H1 (cell line): ENCODE measurements around the gene SLC5A2. TPM values are rescaled to one million over a fixed set of nuclear protein-coding genes. Genes with fewer than 3 reads are reported as not detected.

ENCODE experiments used
- CTCF ChIA-PET: fragments of 300-600 bp; sonication (Branson Sonifier 250); formaldehyde crosslinking; loops from one replicate; lab custom pipeline; 2021; ENCODE audit not compliant: partially characterized antibody; lab: Charles Lee
- POLR2A ChIA-PET: fragments of 300-600 bp; sonication (Branson Sonifier 250); formaldehyde crosslinking; loops from one replicate; lab custom pipeline; 2021; ENCODE audit warnings: inconsistent platforms; ENCODE audit not compliant: partially characterized antibody; lab: Charles Lee
- DNase-seq, 2 experiments: peaks; one replicate each; pipeline versions ENCODE4 v3.0.0 to v3.0.0-alpha.2; 2010 to 2022; ENCODE audit warnings: low spot score in 2 of 2, low read depth in 1 of 2, mixed read lengths in 1 of 2
- FAIRE-seq: peaks from 2 replicates; lab custom pipeline; 2011; peaks lifted over from hg19 to GRCh38; lab: Jason Lieb, UNC
- H2AFZ ChIP-seq: 2 replicates; pipeline ENCODE4 v1.8.1; 2012; ENCODE audit warnings: low read length, inconsistent platforms
- H2AK5ac ChIP-seq: 2 replicates; pipeline ENCODE4 v1.6.1; 2013; ENCODE audit warnings: low read depth, low read length
- H2BK120ac ChIP-seq: replicated peaks from 2 replicates; pipeline ENCODE3; 2013; ENCODE audit warnings: low read depth, low read length, inconsistent platforms
- H2BK12ac ChIP-seq: 2 replicates; pipeline ENCODE4 v1.6.1; 2013; ENCODE audit warnings: low read depth, low read length
- H2BK15ac ChIP-seq: 2 replicates; pipeline ENCODE4 v1.6.1; 2013; ENCODE audit warnings: low read length
- H2BK20ac ChIP-seq: 2 replicates; pipeline ENCODE4 v1.6.1; 2013; ENCODE audit warnings: low read length
- H2BK5ac ChIP-seq: 2 replicates; pipeline ENCODE4 v1.6.1; 2013; ENCODE audit warnings: low read depth, low read length
- H3K14ac ChIP-seq: 2 replicates; pipeline ENCODE4 v1.6.1; 2013; ENCODE audit warnings: inconsistent platforms; ENCODE audit not compliant: insufficient read length
- H3K18ac ChIP-seq: 2 replicates; pipeline ENCODE4 v1.6.1; 2013; ENCODE audit warnings: low read length; ENCODE audit errors: extremely low read depth
- H3K23ac ChIP-seq: 2 replicates; pipeline ENCODE4 v1.6.1; 2013; ENCODE audit warnings: inconsistent platforms; ENCODE audit not compliant: insufficient read length
- H3K23me2 ChIP-seq: 2 replicates; pipeline ENCODE4 v1.6.1; 2013; ENCODE audit warnings: low read depth, low read length
- H3K27ac ChIP-seq: 2 replicates; pipeline ENCODE4 v1.6.1; 2011; ENCODE audit warnings: low read depth, low read length, inconsistent platforms
- H3K27me3 ChIP-seq, 4 experiments: replicated peaks in 1 of 4; 1 replicate in 1 of 4; 2 replicates in 3 of 4; pipeline versions ENCODE4 v1.6.1 to v1.8.1; 2011 to 2013; ENCODE audit warnings: low read length in 3 of 4, mild to moderate bottlenecking in 3 of 4, inconsistent platforms in 2 of 4, mixed read lengths in 2 of 4, moderate library complexity in 1 of 4; ENCODE audit not compliant: control insufficient read depth in 3 of 4, insufficient read depth in 3 of 4; ENCODE audit errors: extremely low read depth in 1 of 4
- H3K36me3 ChIP-seq, 4 experiments: 2 replicates each; pipeline versions ENCODE4 v1.6.1 to v1.8.1; 2011 to 2013; ENCODE audit warnings: mild to moderate bottlenecking in 4 of 4, low read length in 3 of 4, moderate library complexity in 2 of 4, control low read depth in 1 of 4, inconsistent platforms in 1 of 4; ENCODE audit not compliant: insufficient read depth in 4 of 4, control insufficient read depth in 2 of 4
- H3K4ac ChIP-seq: replicated peaks from 2 replicates; pipeline ENCODE3; 2013; ENCODE audit warnings: low read length, low read depth, mixed read lengths, inconsistent platforms; ENCODE audit not compliant: insufficient read length
- H3K4me1 ChIP-seq, 4 experiments: replicated peaks in 1 of 4; 1 replicate in 1 of 4; 2 replicates in 3 of 4; pipeline versions ENCODE4 v1.6.1 to v1.8.1; 2011 to 2013; ENCODE audit warnings: low read length in 3 of 4, inconsistent platforms in 2 of 4, mixed read lengths in 1 of 4; ENCODE audit not compliant: insufficient read depth in 4 of 4, control insufficient read depth in 3 of 4
- H3K4me2 ChIP-seq, 2 experiments: 2 replicates each; pipeline versions ENCODE4 v1.6.1 to v1.8.1; 2011 to 2013; ENCODE audit warnings: low read depth in 2 of 2, low read length in 2 of 2, control low read depth in 1 of 2, inconsistent platforms in 1 of 2, mild to moderate bottlenecking in 1 of 2; ENCODE audit not compliant: insufficient read depth in 1 of 2
- H3K4me3 ChIP-seq, 4 experiments: fragments of 200-600, 300-600 bp in 1 of 4; sonication (generic), shearing (Covaris generic), sonication (Bioruptor Twin) in 1 of 4; 2 replicates each; pipeline versions ENCODE4 v1.5.1 to v1.8.1; 2011 to 2016; ENCODE audit warnings: low read length in 4 of 4, low read depth in 3 of 4, control low read depth in 2 of 4, inconsistent platforms in 2 of 4, mild to moderate bottlenecking in 2 of 4, mixed read lengths in 1 of 4, moderate library complexity in 1 of 4; ENCODE audit not compliant: insufficient read depth in 2 of 4; ENCODE audit errors: extremely low read depth in 1 of 4
- H3K56ac ChIP-seq: replicated peaks from 2 replicates; pipeline ENCODE3; 2013; ENCODE audit warnings: low read depth, mild to moderate bottlenecking, mixed read lengths, low read length, inconsistent platforms; ENCODE audit not compliant: insufficient read length
- H3K79me1 ChIP-seq: 2 replicates; pipeline ENCODE4 v1.6.1; 2013; ENCODE audit warnings: low read depth, low read length, control low read depth
- H3K79me2 ChIP-seq, 2 experiments: 2 replicates each; pipeline versions ENCODE4 v1.6.1 to v1.8.1; 2012 to 2013; ENCODE audit warnings: low read length in 2 of 2, mild to moderate bottlenecking in 2 of 2, inconsistent platforms in 1 of 2; ENCODE audit not compliant: insufficient read depth in 2 of 2, control insufficient read depth in 1 of 2
- H3K9ac ChIP-seq, 4 experiments: replicated peaks in 1 of 4; 1 replicate in 1 of 4; 2 replicates in 3 of 4; pipeline versions ENCODE4 v1.6.1 to v1.8.1; 2011 to 2013; ENCODE audit warnings: low read depth in 3 of 4, low read length in 3 of 4, control low read depth in 2 of 4, mild to moderate bottlenecking in 2 of 4, moderate library complexity in 2 of 4, inconsistent platforms in 1 of 4; ENCODE audit errors: extremely low read depth in 1 of 4
- H3K9me3 ChIP-seq, 2 experiments: 2 replicates each; pipeline versions ENCODE4 v1.6.1 to v1.8.1; 2012 to 2013; ENCODE audit warnings: mild to moderate bottlenecking in 2 of 2, moderate library complexity in 2 of 2, control low read depth in 1 of 2, inconsistent platforms in 1 of 2, low read depth in 1 of 2, low read length in 1 of 2, mixed read lengths in 1 of 2; ENCODE audit not compliant: insufficient read depth in 2 of 2
- H4K20me1 ChIP-seq, 2 experiments: replicated peaks in 1 of 2; 2 replicates each; pipeline versions ENCODE3 to v1.8.1; 2011 to 2013; ENCODE audit warnings: inconsistent platforms in 2 of 2, low read length in 2 of 2, mild to moderate bottlenecking in 1 of 2; ENCODE audit not compliant: insufficient read depth in 2 of 2, control insufficient read depth in 1 of 2
- H4K5ac ChIP-seq: 2 replicates; pipeline ENCODE4 v1.6.1; 2013; ENCODE audit warnings: low read length, low read depth, mixed read lengths, inconsistent platforms; ENCODE audit not compliant: insufficient read length
- H4K8ac ChIP-seq: 2 replicates; pipeline ENCODE4 v1.8.0; 2013; ENCODE audit warnings: mild to moderate bottlenecking, moderate library complexity, low read length, inconsistent platforms; ENCODE audit not compliant: insufficient read depth; ENCODE audit errors: extremely low read depth
- H4K91ac ChIP-seq: replicated peaks from 2 replicates; pipeline ENCODE3; 2013; ENCODE audit warnings: low read length, mixed read lengths, inconsistent platforms; ENCODE audit not compliant: insufficient read length
- CBX5 ChIP-seq: fragments of 300-800, 300-1000 bp; sonication (generic); IDR thresholded peaks from 2 replicates; pipeline ENCODE4 v1.7.1; 2016; ENCODE audit warnings: antibody characterized with exemption, low read length, low read depth
- CHD2 ChIP-seq: IDR thresholded peaks from 2 replicates; pipeline ENCODE4 v1.6.1; 2012; ENCODE audit warnings: low read length, improper control_type of control experiment
- FOSL1 ChIP-seq: IDR thresholded peaks from 2 replicates; pipeline ENCODE4 v1.6.1; 2011; ENCODE audit warnings: mild to moderate bottlenecking, low read depth, low read length, moderate library complexity; ENCODE audit not compliant: insufficient read depth
- NANOG ChIP-seq: IDR thresholded peaks from 2 replicates; pipeline ENCODE4 v1.6.1; 2011; ENCODE audit warnings: low read length, low read depth, mild to moderate bottlenecking, inconsistent platforms; ENCODE audit not compliant: insufficient read depth, poor library complexity, severe bottlenecking
- POLR2A ChIP-seq, 2 experiments: IDR thresholded peaks; 1 replicate in 1 of 2; 2 replicates in 1 of 2; pipeline ENCODE4 v1.6.1; 2011; ENCODE audit warnings: low read depth in 2 of 2, low read length in 2 of 2, mild to moderate bottlenecking in 2 of 2; ENCODE audit errors: control extremely low read depth in 1 of 2
- SP4 ChIP-seq: IDR thresholded peaks from 2 replicates; pipeline ENCODE4 v1.6.1; 2012; ENCODE audit warnings: low read length, inconsistent platforms
- WGBS, 2 experiments: shearing (Covaris generic) in 1 of 2; methylation state at CpG; one replicate each; pipeline versions ENCODE4 v1.1.6 to v1.1.7; 2013 to 2015; ENCODE audit warnings: low lambda C conversion rate in 2 of 2, mixed read lengths in 2 of 2, inconsistent platforms in 1 of 2, low coverage in 1 of 2, missing lambda C conversion rate in 1 of 2; ENCODE audit not compliant: insufficient replicate concordance in 2 of 2, insufficient coverage in 1 of 2, insufficient read length in 1 of 2; ENCODE audit errors: extremely low coverage in 1 of 2, missing lambda C conversion rate in 1 of 2; 5-methylcytosine and 5-hydroxymethylcytosine counted together
- polyA plus RNA-seq, 7 experiments: library from polyadenylated mRNA; depleted of rRNA in 3 of 7; stranded (reverse) in 5 of 7; unstranded in 2 of 7; fragments of >200 nt in 5 of 7; fragments of 200-250 nt in 2 of 7; gene quantifications; 1 replicate in 5 of 7; 2 replicates in 1 of 7; 4 replicates in 1 of 7; pipeline versions ENCODE4 v1.2.1 to v1.2.3, GENCODE V29; 2011 to 2013; ENCODE audit warnings: missing spikeins in 2 of 7, mixed read lengths in 2 of 7
- total RNA-seq: library from RNA; stranded (reverse); fragmentation: NEBNext Ultra II Directional; extraction: Animal tissue kit (Norgen Biotek cat#: 25700); gene quantifications from 2 replicates; pipeline ENCODE4 v1.2.1, GENCODE V29; 2021

SLC5A2 gene
- total and polyA plus RNA-seq, 2 of the 8 experiments (the other 6 are each of a cell fraction or from before 2014, with no cell fraction given): 0.56 to 4.4 TPM

GRCh38 chr16:31435341-31436220 is 47.3 kb upstream of the SLC5A2 start:
- H3K27ac ChIP-seq: no peak overlapping the region
- ChIA-PET POLR2A (interaction anchor here (1.1 kb wide), 2 partner anchors 235 to 255 kb away, joined by 3 to 6 read pairs; partner anchors contain the start of gene FUS), CTCF (interaction anchor here (0.8 to 1.6 kb wide), 5 partner anchors 8 to 394 kb away, joined by 3 to 6 read pairs (median 4); partner anchors contain the start of gene PYDC1)
- no peak overlapping the region for H2BK120ac ChIP-seq
- H4K91ac ChIP-seq: no peak overlapping the region
- H3K4me1 ChIP-seq: no peaks in the 10 kb centered on the region; a peak in 1 of 7 replicates
- no peak overlapping the region for H3K4me2 ChIP-seq
- H2BK15ac ChIP-seq: no peak overlapping the region
- H3K9me3 ChIP-seq: no peaks in the 10 kb centered on the region
- no peaks in the 10 kb centered on the region for H3K79me2 ChIP-seq
- no peak overlapping the region for H3K18ac ChIP-seq
- no peaks in the 10 kb centered on the region for H4K20me1 ChIP-seq
- H3K56ac ChIP-seq: no peak overlapping the region
- 92% methylated on average over 38 of the region's 47 CpGs; no CpG with 5 or more reads in 1 of the 2 experiments for WGBS, 2 experiments
- no peak overlapping the region for H3K23ac ChIP-seq
- H3K14ac ChIP-seq: no peak overlapping the region
- no peak overlapping the region for H4K5ac ChIP-seq
- no peaks in the 10 kb centered on the region for H3K36me3 ChIP-seq
- DNase-seq (no peak), FAIRE-seq (no peak)
- H3K27me3 ChIP-seq: no peaks in the 10 kb centered on the region
- no peak overlapping the region for H3K9ac ChIP-seq
- no peak overlapping the region for H3K4me3 ChIP-seq
- no peak overlapping the region for H2AK5ac ChIP-seq
- no peaks in the 10 kb centered on the region for H3K79me1 ChIP-seq
- H2AFZ ChIP-seq: no peak overlapping the region
- no peak overlapping the region for H2BK20ac ChIP-seq
- H3K4ac ChIP-seq: no peak overlapping the region
- H3K23me2 ChIP-seq: no peaks in the 10 kb centered on the region
- TF ChIP-seq SP4 (no peak), NANOG (no peak), FOSL1 (no peak), CBX5 (no peak), POLR2A (IDR thresholded peaks at IDR 0.05; ENCODE audit: control extremely low read depth in 1 of 2, low read depth in 2 of 2, low read length in 2 of 2) (no peak), CHD2 (no peak)
- no peak overlapping the region for H2BK5ac ChIP-seq
- H2BK12ac ChIP-seq: no peak overlapping the region
- H4K8ac ChIP-seq: no peak overlapping the region; the same call in 1 of the 2 replicates
